ENCODE results near the gene HTRA3. TPM values are rescaled to one million over a fixed set of nuclear protein-coding genes. Genes with fewer than 3 reads are reported as not detected.

Gene HTRA3
- total RNA-seq, 1 experiment from 2014 or later = 2.3 TPM

DNA sequence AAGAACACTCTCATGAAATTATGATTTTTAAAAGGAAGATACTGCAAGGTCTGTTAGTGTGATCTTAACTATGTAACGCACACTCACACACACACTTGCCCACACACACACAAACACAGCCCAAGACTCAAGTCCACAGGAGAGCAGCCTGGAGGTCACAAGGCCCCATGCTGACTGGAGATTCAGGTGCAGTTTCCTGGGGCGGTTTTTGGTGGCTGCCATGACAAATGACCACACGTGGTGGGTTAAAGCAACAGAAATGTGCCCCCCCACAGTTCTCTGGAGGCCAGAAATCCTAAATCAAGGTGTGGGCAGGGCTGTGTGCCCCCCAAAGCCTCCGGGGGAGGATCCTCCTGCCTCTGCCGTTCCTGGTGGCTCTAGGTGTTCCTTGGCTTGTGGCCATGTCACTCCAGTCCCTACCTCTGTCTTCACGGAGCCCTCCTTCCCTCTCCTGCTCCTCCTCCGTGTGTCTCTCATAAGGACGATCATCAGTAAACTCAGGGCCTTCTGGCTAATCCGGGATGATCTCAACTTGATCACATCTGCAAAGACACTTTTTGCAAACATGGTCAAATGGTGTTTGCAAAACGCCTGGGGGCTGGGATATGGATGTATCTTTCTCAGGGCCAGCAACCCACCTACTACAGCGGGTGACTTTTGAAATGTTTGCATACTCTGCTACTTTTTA is 9.7 kb upstream of the HTRA3 start:
- CTCF ChIA-PET = interaction anchor here (1.1 to 1.5 kb wide), 2 partner anchors 18 to 83 kb away, joined by 4 to 6 read pairs; no protein-coding TSS in a partner anchor

DNA sequence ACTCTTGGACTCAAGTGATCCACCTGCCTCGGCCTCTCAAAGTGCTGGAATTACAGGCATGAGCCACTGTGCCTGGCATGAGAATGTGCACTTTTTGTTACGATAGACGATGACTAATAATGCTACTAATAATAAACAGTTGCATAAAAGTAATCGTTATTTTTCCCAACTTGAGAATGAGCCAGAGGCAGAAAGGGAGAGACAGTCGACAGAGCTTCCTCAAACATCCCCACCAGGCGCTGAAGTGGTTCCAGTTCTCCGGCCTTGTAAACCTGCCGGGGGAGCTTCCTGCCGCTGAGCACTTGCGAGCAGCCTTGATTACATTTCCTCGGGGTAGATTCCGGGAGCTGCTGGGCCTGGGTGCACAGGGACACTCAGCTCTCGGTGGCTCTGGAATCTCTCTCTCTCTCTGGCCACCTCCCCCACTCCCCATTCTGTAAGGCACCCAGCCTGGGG is 8.9 kb upstream of the HTRA3 start:
- H3K4me1 Mint-ChIP-seq = peaks cover 7% of the 10 kb centered on the region; the same call in 1 of the 2 replicates
- CTCF ChIA-PET = interaction anchor here (1.1 to 1.5 kb wide), 2 partner anchors 19 to 84 kb away, joined by 4 to 6 read pairs; no protein-coding TSS in a partner anchor

More for the DNA sequence above, 9.7 kb upstream of the HTRA3 start:
- no peaks in the 10 kb centered on the region; the same call in 1 of the 2 replicates for H3K27me3 Mint-ChIP-seq (ENCODE audit: low read depth)
- no peak for ATAC-seq
- H3K4me1 Mint-ChIP-seq = peaks cover 7% of the 10 kb centered on the region; the same call in 1 of the 2 replicates
- POLR2A ChIA-PET = no interaction called here
- H3K27ac Mint-ChIP-seq = no peak overlapping the region
- no peak overlapping the region for H3K4me3 Mint-ChIP-seq
- no peak for DNase-seq (ENCODE audit: low spot score)
- no peak for TF ChIP-seq CREB1 (CRISPR knock-in tag; IDR thresholded peaks at IDR 0.05)
- TF ChIP-seq ELF4 (CRISPR knock-in tag; IDR thresholded peaks at IDR 0.05; ENCODE audit: low read depth) = no peak
- no peak for TF ChIP-seq NR2C2 (CRISPR knock-in tag; IDR thresholded peaks at IDR 0.05)
- TF ChIP-seq TCF7 (CRISPR knock-in tag; IDR thresholded peaks at IDR 0.05; ENCODE audit: low read depth) = no peak
- TF ChIP-seq, protein P1, sequence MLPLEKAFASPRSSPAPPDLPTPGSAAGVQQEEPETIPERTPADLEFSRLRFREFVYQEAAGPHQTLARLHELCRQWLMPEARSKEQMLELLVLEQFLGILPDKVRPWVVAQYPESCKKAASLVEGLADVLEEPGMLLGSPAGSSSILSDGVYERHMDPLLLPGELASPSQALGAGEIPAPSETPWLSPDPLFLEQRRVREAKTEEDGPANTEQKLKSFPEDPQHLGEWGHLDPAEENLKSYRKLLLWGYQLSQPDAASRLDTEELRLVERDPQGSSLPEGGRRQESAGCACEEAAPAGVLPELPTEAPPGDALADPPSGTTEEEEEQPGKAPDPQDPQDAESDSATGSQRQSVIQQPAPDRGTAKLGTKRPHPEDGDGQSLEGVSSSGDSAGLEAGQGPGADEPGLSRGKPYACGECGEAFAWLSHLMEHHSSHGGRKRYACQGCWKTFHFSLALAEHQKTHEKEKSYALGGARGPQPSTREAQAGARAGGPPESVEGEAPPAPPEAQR (CRISPR knock-in tag; IDR thresholded peaks at IDR 0.05) = no peak
- TF ChIP-seq, protein P2, sequence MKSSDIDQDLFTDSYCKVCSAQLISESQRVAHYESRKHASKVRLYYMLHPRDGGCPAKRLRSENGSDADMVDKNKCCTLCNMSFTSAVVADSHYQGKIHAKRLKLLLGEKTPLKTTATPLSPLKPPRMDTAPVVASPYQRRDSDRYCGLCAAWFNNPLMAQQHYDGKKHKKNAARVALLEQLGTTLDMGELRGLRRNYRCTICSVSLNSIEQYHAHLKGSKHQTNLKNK (CRISPR knock-in tag; IDR thresholded peaks at IDR 0.05) = no peak
- no peak for TF ChIP-seq FOXJ3 (CRISPR knock-in tag; IDR thresholded peaks at IDR 0.05; ENCODE audit: borderline replicate concordance)
- TF ChIP-seq ZNF138 (CRISPR knock-in tag; conservative IDR thresholded peaks at IDR 0.05) = no peak
- TF ChIP-seq CREM (CRISPR knock-in tag; IDR thresholded peaks at IDR 0.05) = no peak
- TF ChIP-seq NR3C1 (CRISPR knock-in tag; conservative IDR thresholded peaks at IDR 0.05; ENCODE audit: low read depth) = no peak
- TF ChIP-seq TEAD1 (CRISPR knock-in tag; IDR thresholded peaks at IDR 0.05) = no peak
- no peak for TF ChIP-seq JAZF1 (CRISPR knock-in tag; IDR thresholded peaks at IDR 0.05)
- no peak for TF ChIP-seq ZBTB21 (CRISPR knock-in tag; IDR thresholded peaks at IDR 0.05; ENCODE audit: borderline replicate concordance)
- TF ChIP-seq, protein P3, sequence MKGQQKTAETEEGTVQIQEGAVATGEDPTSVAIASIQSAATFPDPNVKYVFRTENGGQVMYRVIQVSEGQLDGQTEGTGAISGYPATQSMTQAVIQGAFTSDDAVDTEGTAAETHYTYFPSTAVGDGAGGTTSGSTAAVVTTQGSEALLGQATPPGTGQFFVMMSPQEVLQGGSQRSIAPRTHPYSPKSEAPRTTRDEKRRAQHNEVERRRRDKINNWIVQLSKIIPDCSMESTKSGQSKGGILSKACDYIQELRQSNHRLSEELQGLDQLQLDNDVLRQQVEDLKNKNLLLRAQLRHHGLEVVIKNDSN (CRISPR knock-in tag; IDR thresholded peaks at IDR 0.05) = no peak
- TF ChIP-seq NFYB (CRISPR knock-in tag; conservative IDR thresholded peaks at IDR 0.05; ENCODE audit: low read depth) = no peak
- TF ChIP-seq, protein P4, sequence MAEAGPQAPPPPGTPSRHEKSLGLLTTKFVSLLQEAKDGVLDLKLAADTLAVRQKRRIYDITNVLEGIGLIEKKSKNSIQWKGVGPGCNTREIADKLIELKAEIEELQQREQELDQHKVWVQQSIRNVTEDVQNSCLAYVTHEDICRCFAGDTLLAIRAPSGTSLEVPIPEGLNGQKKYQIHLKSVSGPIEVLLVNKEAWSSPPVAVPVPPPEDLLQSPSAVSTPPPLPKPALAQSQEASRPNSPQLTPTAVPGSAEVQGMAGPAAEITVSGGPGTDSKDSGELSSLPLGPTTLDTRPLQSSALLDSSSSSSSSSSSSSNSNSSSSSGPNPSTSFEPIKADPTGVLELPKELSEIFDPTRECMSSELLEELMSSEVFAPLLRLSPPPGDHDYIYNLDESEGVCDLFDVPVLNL (CRISPR knock-in tag; IDR thresholded peaks at IDR 0.05; ENCODE audit: borderline replicate concordance, low read depth) = no peak
- no peaks in the 10 kb centered on the region for H3K36me3 Mint-ChIP-seq
- no peaks in the 10 kb centered on the region for H3K9me3 Mint-ChIP-seq

DNA sequence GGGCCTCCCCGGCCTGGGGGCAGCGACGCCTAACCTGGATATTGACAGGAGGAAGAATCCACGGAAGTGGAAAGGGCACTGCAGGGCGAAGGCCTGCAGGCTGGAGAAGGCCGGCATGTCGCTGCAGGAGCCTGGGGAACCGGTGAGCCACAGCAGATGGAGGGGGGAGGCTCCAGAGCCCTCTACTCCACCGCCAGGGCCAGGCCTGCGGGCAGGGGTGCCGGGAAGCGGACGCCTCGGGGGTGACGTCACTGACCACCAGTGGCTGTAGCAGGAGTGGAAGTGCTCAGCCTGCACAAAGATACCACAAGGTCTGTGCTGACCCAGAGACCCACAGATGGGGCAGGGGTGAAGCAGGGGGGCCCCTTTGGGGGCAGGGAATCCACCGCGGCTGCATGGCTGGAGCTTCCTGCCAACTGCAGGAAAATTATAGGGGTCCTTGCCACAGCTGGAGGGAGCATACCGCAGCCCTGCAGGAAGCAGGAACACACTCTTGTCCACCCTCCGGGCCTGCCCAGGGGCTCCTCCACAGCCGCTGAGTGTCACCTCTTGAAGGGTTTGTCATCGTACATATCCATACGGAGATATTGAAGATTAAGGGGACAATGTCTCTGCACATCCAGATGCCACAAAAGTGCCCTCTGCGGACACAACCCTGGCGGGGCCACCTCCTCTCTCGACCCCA is 7.6 kb upstream of the HTRA3 start:
- CTCF ChIA-PET = interaction anchor here (0.6 to 1.5 kb wide), 2 partner anchors 20 to 27 kb away, joined by 3 to 6 read pairs; no protein-coding TSS in a partner anchor
- ATAC-seq (no peak), DNase-seq (ENCODE audit: low spot score) (no peak)
- TF ChIP-seq NR2C2 (CRISPR knock-in tag; IDR thresholded peaks at IDR 0.05) = no peak
- TF ChIP-seq MXD4 (CRISPR knock-in tag; IDR thresholded peaks at IDR 0.05; ENCODE audit: borderline replicate concordance) = no peak
- TF ChIP-seq, protein P5, sequence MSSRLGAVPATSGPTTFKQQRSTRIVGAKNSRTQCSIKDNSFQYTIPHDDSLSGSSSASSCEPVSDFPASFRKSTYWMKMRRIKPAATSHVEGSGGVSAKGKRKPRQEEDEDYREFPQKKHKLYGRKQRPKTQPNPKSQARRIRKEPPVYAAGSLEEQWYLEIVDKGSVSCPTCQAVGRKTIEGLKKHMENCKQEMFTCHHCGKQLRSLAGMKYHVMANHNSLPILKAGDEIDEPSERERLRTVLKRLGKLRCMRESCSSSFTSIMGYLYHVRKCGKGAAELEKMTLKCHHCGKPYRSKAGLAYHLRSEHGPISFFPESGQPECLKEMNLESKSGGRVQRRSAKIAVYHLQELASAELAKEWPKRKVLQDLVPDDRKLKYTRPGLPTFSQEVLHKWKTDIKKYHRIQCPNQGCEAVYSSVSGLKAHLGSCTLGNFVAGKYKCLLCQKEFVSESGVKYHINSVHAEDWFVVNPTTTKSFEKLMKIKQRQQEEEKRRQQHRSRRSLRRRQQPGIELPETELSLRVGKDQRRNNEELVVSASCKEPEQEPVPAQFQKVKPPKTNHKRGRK (CRISPR knock-in tag; IDR thresholded peaks at IDR 0.05; ENCODE audit: borderline replicate concordance) = no peak
- TF ChIP-seq ZNF263 (CRISPR knock-in tag; IDR thresholded peaks at IDR 0.05; ENCODE audit: low read depth) = no peak
- TF ChIP-seq ZNF425 (CRISPR knock-in tag; conservative IDR thresholded peaks at IDR 0.05) = no peak
- no peak for TF ChIP-seq ZNF423 (CRISPR knock-in tag; IDR thresholded peaks at IDR 0.05)
- no peak for TF ChIP-seq ZBTB21 (CRISPR knock-in tag; IDR thresholded peaks at IDR 0.05; ENCODE audit: borderline replicate concordance)

More for the DNA sequence above, 8.9 kb upstream of the HTRA3 start:
- no peak overlapping the region for H3K4me3 Mint-ChIP-seq
- no peak overlapping the region for H3K27ac Mint-ChIP-seq
- TF ChIP-seq EMX1 (CRISPR knock-in tag; IDR thresholded peaks at IDR 0.05) = no peak
- 0 out of 2 replicates have a peak, but pooled peaks have one; percentile 4 for TF ChIP-seq ZNF121 (CRISPR knock-in tag; IDR thresholded peaks at IDR 0.05)
- H3K9me3 Mint-ChIP-seq = no peaks in the 10 kb centered on the region
- POLR2A ChIA-PET = no interaction called here
- no peaks in the 10 kb centered on the region; the same call in 1 of the 2 replicates for H3K27me3 Mint-ChIP-seq (ENCODE audit: low read depth)
- no peak for DNase-seq (ENCODE audit: low spot score)
- ATAC-seq = peak; percentile 54
- no peaks in the 10 kb centered on the region for H3K36me3 Mint-ChIP-seq

More for the DNA sequence above, 7.6 kb upstream of the HTRA3 start:
- peaks cover 11% of the 10 kb centered on the region; the same call in 1 of the 2 replicates for H3K4me1 Mint-ChIP-seq
- H3K27ac Mint-ChIP-seq = no peak overlapping the region
- H3K27me3 Mint-ChIP-seq (ENCODE audit: low read depth) = no peaks in the 10 kb centered on the region; the same call in 1 of the 2 replicates
- no peak overlapping the region for H3K4me3 Mint-ChIP-seq
- H3K36me3 Mint-ChIP-seq = no peaks in the 10 kb centered on the region
- POLR2A ChIA-PET = no interaction called here
- no peaks in the 10 kb centered on the region for H3K9me3 Mint-ChIP-seq
